Activated CD8-positive, alpha-beta memory T cell treated with anti-CD3 and anti-CD28 coated beads for 1 hour (primary cell): ENCODE data around the gene IL20RB.
"Not testable (repeated sequence)": the region's sequence is repeated elsewhere in the genome, so short reads cannot be mapped to it uniquely, and the experiment has no call there.

ENCODE experiments used
- DNase-seq, 2 donors: peaks; one replicate each; pipeline ENCODE4 v3.0.0-alpha.2; 2020; ENCODE audit warnings: low read depth in 1 of 2; ENCODE audit errors: extremely low read depth in 1 of 2

Gene IL20RB

DNA sequence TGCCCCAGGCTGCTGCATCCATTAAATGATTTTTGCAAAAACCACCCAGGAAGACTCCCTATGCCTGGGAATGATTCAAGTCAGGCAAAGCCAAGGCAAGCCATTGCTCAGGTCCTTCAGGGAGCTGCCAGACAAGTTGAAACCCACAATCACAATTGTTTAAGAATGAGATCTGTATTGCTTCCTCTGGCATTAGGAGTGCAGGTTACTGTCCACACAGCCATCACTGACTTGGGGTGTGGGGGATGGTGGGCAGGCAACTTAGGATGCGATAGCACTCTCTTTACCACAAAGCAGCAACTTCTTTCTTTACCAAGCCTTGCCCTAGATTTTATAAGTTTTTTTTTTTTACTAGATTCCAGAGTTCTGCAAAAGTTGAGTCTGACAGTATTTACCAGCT lies 15.0 kb upstream of the IL20RB start:
- DNase-seq, result no peak

DNA sequence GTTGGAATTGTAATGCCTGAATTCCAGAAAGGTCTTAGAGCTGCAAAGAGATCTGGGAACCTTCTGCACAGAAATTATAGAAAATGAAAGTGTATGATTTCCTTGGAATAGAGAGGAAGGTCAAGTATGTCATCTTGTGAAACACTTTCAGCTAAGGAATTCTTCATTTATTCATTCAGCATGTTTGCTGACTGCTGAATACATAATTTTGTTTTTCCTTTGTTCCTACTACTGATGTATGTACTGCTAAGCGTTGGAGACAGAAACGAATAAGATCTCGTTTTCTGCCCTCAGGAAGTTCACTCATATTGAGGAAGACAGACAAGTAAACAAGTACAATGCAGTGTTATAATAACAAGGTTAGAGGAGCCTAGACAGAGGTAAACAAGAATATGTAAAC lies 14.3 kb upstream of the IL20RB start:
- no peak for DNase-seq

DNA sequence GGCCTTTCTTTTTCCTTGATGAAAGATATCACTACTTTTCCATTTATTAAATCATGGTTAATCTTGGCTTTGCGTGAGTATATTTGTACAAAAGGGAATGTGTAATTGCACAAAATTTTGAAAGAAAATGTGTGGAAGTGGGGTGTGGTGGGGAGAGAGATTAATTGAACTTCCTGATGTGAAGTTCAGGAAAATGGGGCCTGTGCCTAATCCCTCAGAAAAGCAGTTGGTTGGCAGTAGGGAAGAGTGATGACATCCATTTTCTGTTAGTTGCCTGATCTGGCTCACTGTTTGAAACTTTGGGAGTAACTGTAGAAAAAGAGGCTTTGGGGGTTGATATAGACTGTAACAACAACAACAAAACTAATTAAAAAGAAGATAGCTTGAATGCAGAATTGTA lies 10.8 kb upstream of the IL20RB start:
- no peak for DNase-seq

DNA sequence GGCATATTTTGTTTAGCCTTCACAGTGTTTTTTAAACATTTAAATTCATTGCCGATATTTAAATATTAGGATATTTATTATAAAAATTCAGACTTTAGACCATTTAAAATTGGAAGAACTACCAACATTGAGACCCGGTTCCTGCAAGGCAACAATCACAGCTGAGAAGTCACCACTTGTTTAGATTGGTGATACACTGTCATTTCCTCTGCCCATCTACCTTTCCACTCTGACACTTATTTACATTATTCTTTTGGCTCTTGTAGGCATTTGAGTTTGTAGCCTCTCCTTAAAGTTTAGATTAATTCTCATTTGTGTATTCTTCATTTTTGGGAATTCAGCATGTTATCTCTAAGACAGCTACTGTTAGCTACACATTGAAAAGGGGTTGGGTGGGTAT lies 10.3 kb upstream of the IL20RB start:
- DNase-seq, result no peak

DNA sequence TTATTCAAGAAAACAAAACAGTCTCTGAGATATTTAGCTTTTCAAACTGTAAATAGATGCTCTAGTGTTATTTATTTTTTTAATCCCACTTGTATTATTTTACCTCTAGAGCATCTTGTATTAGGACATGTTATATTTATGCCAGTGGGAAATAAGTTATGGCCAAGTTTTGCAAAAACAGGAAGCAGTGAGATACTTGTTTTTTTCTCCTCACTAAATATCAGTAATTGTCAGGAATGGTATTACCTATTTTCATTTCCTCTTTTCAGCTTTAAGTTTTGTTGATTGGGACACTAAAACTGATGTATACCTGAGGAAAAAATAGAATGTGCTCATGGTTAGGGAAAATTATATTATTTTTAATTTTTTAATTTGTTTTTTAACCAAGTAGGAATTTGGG lies 8.6 kb upstream of the IL20RB start:
- no peak for DNase-seq

DNA sequence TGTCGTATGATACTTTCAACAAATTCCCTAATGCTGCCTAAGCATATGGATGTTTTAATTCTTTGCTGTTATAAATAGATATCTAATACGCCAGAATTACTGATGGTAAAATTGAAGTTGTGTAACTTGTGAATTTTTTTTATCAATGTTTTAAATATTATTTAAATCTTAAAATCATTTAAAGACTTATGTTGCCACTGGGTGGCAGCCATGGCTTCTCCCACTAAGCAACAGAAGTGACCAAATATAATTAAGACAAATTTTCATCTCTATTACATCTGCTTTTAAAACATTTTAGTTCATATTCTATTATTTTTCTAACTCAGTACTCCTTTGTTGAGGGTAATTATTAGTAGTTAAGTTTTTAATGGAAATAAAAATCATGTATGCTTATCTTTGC lies 8.1 kb upstream of the IL20RB start:
- no peak for DNase-seq

DNA sequence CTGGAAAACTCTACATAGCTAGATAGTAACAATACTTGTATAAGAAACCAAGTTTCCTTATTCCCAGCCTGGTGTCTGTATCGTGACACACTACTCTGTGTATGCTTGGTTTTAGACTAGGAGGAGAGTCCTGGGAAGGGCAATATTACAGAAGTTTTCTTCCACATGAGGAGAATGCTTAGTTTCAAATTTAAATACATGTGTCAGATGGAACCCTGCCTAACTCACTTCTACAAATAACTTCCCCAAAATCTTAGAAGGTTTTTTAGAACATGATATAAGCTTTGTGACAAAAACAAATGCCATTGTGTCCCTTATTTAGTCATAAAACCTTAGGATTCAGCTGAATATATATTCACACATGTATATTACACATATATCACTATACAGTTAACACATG lies 7.2 kb upstream of the IL20RB start:
- DNase-seq, result no peak

DNA sequence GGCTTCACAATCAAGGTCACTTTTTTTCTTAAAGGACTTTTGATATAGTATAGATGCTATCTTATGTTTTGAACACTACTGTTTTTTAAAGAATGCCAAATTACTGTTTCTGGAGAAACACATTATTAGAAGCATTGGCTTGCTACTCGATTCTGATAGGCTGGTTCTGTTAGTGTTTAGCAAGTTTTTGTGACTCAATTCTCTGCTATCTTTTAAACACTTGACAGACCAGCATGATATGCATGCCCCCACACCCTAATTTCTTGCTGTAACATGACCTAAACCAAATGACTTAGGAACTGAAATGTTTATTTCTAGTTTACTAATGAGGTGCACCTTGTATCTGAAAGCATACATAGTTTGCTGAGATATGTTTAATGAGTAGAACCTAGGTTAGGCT lies 5.5 kb upstream of the IL20RB start:
- no peak for DNase-seq

DNA sequence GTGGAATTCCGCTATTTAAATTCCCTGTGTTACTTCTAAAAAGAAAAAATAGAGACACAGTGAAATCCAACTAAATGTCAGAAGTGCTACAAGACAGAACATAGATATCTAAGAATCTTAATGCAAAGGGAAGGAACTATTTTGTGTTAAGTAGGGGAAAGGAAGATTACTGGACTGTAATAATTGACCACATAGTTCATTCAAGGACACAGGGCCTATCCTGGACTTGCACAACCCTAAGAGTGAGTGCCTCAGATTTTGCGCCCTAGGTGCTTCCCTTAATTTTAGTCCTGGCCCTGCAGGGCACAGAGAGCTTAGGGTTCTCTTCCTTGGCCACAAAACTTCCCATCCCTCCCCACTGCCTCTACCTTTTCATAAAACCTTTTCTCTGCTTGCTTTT lies 3.5 kb upstream of the IL20RB start:
- no peak for DNase-seq

DNA sequence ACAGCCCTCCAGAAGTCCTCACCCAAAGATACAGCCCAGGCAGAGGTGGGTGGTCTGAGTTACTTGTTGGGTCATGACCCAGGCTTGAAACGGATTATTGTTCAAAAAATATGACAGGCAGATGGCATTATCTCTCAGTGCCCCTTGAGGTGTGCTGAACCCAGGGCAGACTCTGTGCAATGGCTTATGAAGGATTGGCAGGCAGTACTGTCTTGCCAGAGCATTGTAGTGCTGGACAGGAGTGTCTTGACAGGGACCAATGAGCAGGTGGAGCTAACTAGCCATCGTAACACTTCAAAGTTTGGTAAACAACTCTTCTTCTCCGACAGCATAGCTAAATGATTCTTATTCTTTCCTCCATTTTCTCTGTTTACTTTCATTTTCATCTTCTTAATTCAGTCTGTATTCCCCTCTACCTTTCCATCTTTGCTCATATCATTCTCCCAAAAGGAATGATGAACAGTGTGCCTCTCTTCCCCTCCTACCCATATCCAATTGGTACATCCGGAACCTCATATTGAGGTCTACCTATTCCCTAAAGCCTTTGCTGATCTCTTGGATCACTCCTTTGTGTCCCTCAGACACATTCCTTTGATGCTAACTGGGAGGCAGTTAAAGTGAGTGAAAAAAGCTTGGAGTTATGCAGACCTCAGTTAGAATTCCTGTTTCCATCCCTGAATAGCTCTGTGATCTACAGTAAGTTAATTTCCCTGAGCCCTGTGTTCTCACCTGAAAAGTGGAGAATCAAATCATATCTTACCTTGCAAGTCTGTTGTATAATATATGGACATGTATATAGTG lies 2.6 kb upstream of the IL20RB start:
- no peak for DNase-seq

DNA sequence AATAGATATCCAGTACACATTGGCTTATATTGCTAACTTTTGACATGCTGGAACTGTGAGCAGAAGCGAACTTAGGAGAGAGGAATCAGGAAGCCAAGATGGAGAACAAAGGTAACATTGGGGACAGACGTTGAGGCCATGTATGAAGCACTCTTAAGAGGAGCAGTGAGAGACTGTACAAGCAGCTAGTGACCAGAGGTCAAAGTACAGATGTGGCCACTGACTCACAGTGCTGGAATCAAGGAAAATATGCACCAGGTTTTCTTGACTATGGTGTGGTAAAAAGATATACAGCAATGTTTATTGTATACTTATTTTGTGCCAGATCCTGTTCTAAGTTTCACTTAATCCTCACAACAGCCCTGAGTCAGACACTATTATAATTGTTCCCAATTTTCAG lies 2.0 kb upstream of the IL20RB start:
- no peak for DNase-seq

DNA sequence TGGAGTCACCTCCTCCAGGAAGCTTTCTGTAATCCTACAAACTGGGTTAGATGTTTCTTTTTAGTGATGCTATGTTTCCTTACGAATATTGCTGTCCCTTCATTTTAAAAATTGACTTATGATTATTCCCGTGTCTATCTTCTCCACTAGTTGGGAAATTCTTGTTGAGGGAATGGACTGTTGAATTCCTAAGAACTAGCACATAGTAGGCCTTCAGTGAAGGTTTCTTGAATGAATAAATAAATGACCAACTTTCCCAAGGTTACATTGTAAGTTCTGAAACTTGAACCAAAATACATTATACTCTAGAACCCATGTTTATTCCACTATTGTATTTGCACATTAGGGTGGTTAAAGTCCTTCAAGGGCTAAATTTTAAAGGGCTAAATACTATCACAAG lies 812 bp upstream of the IL20RB start:
- DNase-seq, result no peak

DNA sequence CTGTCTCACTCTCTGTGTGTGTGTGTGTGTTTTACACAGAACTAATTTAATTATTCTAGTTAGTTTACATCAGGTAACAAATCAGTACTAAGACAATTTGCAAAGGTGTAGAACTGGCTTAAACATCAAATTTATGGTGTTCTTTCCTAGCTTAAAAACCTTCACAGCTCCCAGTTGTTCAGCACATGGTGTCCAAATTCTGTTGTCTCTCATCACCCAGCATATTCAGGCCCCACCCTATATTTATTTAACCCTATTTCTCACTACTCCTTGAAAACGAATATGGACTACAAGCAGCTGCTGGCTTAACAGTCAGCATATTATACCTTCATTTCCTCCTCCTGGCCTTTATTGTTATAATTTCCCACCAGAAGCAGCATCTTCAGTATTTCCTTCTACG lies 1.2 kb downstream of the IL20RB start:
- DNase-seq, result no peak

DNA sequence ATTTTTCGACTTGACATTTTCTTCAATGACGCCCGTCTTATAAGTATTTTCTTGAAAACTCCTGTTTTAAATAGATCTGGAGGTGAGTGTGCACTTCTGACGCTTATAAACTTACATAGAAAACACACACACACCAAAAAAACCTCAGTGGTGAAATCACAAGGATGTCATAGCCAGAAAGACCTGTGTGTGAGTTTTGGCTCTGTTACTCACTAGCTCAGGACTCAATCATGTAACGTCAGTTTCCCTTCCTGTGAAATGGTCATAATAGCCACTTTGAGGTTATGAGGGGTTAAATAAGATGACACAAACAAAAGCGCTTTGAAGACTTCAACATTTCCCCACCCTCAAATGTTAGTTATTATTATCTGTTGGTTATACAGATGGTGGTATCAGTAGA lies 1.8 kb downstream of the IL20RB start:
- DNase-seq, result no peak

DNA sequence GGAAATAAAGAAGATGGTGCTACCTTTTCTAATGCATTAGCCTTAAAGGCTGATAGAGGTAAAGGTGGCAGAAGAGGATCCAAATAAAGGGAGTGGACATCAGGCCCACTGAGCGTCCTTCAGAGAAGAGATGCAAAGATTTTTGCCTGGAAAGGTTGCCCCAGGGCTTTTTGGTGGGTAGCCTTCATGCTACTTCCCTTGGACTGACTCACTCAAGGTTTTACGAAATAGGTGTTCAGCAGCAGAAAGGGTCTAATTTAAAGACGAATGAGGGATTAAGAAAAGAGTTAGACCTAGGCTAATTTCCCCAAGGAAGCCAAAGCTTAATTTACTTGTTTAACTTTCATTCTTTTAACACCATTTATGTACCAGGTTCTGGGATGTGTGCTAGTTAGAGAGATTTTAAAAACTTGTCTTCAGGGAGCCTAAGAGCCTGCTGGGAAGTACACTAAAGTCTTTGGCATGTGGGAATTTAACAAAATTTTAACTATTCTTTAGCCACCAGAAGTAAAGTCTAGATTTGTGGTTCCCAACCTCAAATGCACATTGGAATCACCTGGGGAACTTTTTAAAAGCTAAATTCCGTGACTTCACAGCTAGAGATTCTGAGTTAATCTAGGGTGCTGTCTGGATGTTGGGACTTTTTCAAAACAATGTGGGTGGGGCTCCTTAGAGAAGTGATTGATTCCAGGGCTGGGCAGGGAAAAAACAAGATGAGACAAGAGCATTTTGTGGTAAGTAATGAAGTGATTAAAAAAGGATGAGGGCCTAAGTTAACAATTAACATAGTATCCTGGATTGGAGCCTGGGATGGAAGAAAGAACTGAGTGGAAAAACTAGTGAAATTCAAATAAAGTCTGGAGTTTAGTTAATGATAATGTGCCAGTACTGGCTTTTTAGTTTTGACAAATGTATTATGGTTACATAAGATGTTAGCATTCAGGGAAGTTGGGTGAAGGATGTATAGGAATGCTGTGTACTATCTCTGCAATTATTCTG lies 3.4 kb downstream of the IL20RB start:
- no peak for DNase-seq

DNA sequence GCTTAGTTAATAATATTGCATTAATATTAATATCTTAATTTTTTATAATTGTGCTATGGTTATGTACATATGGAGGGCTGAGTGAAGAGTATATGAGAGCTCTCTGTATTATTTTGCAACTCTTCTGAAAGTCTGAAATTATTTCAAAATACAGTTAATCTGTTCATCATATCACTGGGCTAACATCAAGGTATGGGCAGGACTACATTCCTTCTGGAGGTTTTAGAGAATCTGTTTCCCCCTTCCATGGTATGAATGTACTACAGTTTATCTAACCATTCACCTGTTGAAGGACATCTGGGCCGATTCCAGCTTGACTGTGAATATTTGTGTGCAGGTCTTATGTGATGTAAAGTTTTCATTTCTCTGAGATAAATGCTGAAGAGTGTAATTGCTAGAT lies 5.1 kb downstream of the IL20RB start:
- no peak for DNase-seq

DNA sequence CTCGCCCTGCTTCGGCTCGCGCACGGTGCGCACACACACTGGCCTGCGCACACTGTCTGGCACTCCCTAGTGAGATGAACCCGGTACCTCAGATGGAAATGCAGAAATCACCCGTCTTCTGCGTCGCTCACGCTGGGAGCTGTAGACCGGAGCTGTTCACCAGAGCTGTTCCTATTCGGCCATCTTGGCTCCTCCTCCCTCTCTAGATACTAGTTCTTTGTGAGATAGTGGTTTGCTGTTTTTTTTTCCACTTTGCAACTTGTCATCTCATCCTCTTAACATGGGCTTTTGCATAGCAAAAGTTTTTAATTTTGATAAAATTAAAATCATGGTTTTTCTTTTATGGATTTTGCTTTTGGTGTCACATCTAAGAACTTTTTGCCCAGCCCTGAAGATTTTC lies 11.8 kb downstream of the IL20RB start:
- DNase-seq, result not testable (repeated sequence)

DNA sequence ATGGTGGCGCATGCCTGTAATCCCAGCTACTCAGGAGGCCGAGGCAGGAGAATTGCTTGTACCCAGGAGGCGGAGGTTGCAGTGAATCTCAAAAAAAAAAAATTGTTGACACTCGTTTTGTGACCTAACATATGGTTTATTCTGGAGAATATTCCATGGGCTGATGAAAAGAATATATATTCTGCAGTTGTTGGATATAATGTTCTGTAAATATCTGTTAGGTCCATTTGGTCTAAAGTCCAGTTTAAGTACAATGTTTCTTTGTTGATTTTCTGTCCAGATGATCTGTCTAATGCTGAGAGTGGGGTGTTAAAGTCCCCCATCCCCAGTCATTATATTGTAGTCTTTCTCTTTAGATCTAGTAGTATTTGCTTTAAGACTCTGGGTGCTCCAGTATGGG lies 15.6 kb downstream of the IL20RB start:
- no peak for DNase-seq

DNA sequence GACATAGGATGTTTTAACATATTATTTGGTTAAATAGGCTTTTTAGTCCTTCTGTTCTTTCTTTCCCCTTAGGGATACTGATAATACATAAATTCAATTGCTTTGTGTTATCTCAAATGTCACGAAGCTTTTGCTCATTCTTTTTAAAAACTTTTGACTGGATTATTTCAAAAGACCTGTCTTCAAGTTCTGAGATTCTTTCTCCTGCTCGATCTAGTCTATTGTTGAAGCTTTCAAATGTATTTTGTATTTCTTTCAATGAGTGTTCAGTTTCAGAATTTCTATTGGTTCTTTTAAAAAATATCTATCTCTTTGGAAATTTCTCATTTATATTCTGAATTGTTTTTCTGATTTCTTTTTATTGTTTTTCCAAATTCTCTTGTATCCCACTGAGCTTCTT lies 16.9 kb downstream of the IL20RB start:
- DNase-seq, result no peak

DNA sequence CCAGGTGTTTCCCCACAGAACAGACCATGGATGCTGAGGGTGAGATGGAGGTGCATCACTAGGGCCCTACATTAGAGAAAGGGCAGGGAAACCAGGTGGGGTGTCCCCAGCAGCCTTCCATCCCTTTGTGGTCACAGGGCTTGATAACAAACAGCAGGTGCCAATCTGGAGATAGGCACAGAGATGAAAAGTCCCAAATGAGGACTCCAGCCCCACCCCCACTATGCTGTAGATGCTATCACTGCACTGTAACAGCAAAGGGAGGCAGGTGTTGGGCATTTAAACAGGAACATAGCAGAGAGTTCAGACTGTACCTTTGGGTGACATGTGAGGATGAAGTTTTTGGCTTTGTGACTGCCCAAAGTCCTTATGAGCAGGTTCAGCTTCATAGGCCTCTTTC lies 21.4 kb downstream of the IL20RB start:
- no peak for DNase-seq

DNA sequence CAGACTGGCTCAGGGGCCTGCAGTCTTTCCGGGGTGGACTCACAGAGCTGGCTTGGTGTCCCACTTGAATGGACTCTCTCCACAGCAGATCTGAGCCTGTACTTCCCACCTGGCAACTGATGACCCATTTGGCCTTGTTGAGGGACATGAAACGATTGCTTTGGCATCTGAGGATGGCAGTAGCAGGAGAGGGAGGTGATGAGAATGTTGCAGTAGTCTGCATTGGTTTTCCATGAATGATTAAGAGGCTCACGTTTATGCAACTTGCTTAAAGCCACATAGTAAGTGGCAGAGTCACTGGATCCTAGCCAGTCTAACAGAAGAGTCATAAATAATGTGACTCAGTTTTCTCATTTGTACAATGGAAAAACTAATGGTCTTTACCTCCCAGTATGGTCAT lies 21.9 kb downstream of the IL20RB start:
- no peak for DNase-seq

DNA sequence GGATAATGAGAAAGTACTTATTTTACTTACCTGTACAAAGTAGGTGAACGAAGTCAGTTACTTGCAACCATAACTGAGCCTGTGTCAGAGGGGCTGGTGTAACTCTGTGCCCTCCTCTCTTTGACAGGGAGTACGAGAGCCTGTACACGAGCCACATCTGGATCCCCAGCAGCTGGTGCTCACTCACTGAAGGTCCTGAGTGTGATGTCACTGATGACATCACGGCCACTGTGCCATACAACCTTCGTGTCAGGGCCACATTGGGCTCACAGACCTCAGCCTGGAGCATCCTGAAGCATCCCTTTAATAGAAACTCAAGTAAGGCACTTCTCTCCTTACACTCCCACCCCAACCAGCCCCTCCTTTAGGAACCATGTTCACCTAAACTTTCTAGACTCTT lies 24.2 kb downstream of the IL20RB start:
- DNase-seq, result no peak
